Fibroblast of peridontal ligament (primary cell): Measurements from ENCODE around the gene CENPS.
"Not testable (repeated sequence)": the region's sequence is repeated elsewhere in the genome, so short reads cannot be mapped to it uniquely, and the experiment has no call there.

ENCODE experiments used
- DNase-seq: peaks from one replicate; pipeline ENCODE4 v3.0.0-alpha.2; 2010; ENCODE audit errors: extremely low read depth

CENPS gene

GRCh38 chr1:10450836-10451235 lies 20.6 kb downstream of the CENPS start:
- peak; percentile 31 for DNase-seq

GRCh38 chr1:10451287-10451686 lies 21.1 kb downstream of the CENPS start:
- peak; percentile 79 for DNase-seq

- DNase-seq = no peak
These were observed 25.8 kb downstream of the CENPS start for GRCh38 chr1:10456048-10456447.

GRCh38 chr1:10456661-10457060 lies 26.4 kb downstream of the CENPS start:
- DNase-seq = no peak

- DNase-seq = not testable (repeated sequence)
These were observed 27.2 kb downstream of the CENPS start for GRCh38 chr1:10457462-10457861.

GRCh38 chr1:10457875-10458274 lies 27.6 kb downstream of the CENPS start:
- DNase-seq = no peak

GRCh38 chr1:10459184-10459583 lies 29.0 kb downstream of the CENPS start:
- peak; percentile 57 for DNase-seq

- DNase-seq = no peak
These were observed 36.8 kb downstream of the CENPS start for GRCh38 chr1:10467078-10467477.

GRCh38 chr1:10470043-10470442 lies 39.8 kb downstream of the CENPS start:
- no peak for DNase-seq

- peak; percentile 56 for DNase-seq
These were observed 41.4 kb downstream of the CENPS start for GRCh38 chr1:10471411-10472219.

GRCh38 chr1:10472220-10473144 lies 42.2 kb downstream of the CENPS start, which contains the start of gene DFFA:
TSS of gene DFFA (minus strand) at chr1:10472529. CDS start at chr1:10472458, 71 bp downstream.
- peak; percentile 97 for DNase-seq

- no peak for DNase-seq
These were observed 43.0 kb downstream of the CENPS start for GRCh38 chr1:10473145-10473765.

GRCh38 chr1:10474309-10474612 lies 44.0 kb downstream of the CENPS start:
- DNase-seq = not testable (repeated sequence)

GRCh38 chr1:10474613-10475507 lies 44.6 kb downstream of the CENPS start, which contains the start of gene PEX14:
TSS of gene PEX14 (plus strand) at chr1:10474950. CDS start at chr1:10474967, 17 bp downstream.
- peak; percentile 73 for DNase-seq

- no peak for DNase-seq
These were observed 45.3 kb downstream of the CENPS start for GRCh38 chr1:10475510-10475909.

GRCh38 chr1:10479296-10479695 lies 49.1 kb downstream of the CENPS start:
- DNase-seq = no peak

GRCh38 chr1:10480614-10481013 lies 50.4 kb downstream of the CENPS start:
- DNase-seq = no peak

GRCh38 chr1:10484521-10484920 lies 54.3 kb downstream of the CENPS start:
- DNase-seq = no peak

GRCh38 chr1:10489291-10490055 lies 59.2 kb downstream of the CENPS start:
- DNase-seq = no peak

GRCh38 chr1:10490286-10490970 lies 60.2 kb downstream of the CENPS start:
- no peak for DNase-seq
